Measurements from ENCODE around the gene CEP85L. TPM values are rescaled to one million over a fixed set of nuclear protein-coding genes. Genes with fewer than 3 reads are reported as not detected.

Gene CEP85L
- total RNA-seq, 6 experiments from 2014 or later, result 6.6 to 8.8 (median 7.6) TPM

DNA sequence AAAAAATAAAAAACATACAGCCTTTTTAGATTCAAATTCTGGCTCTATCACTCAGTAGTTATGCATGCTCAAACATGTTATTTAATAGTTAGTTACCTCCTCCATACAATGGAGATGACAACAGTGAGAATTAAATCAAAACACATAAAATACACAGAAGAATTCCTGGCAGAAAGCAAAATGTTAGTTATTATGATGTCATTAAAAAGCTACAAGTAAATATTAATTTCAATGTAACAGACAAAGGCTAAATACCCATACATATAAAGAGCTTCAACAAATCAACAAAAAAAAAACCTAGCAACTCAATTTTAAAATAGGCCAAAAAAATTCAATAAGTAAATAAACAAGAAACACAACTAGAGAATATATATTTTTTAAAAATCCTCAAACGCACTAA, 81.9 kb downstream of the CEP85L start:
- no peak for TF ChIP-seq CTCF (IDR thresholded peaks at IDR 0.05)
- Mint-ChIP-seq H3K4me1 (ENCODE audit: low read depth) (no peaks in the 10 kb centered on the region), H3K9me3 (peaks cover 8% of the 10 kb centered on the region), H3K4me3 (no peak overlapping the region), H3K36me3 (ENCODE audit: low read depth) (peaks cover 8% of the 10 kb centered on the region), H3K27ac (no peak overlapping the region), H3K27me3 (ENCODE audit: insufficient read depth) (no peaks in the 10 kb centered on the region; the same call in 1 of the 2 replicates)
- no peak for DNase-seq

- no peak overlapping the region for H3K27ac Mint-ChIP-seq
- H3K4me3 Mint-ChIP-seq, result no peak overlapping the region
- no peaks in the 10 kb centered on the region for H3K27me3 Mint-ChIP-seq (ENCODE audit: insufficient read depth)
- H3K9me3 Mint-ChIP-seq, result no peaks in the 10 kb centered on the region
- DNase-seq, result no peak
- H3K36me3 Mint-ChIP-seq (ENCODE audit: low read depth), result no peaks in the 10 kb centered on the region
- H3K4me1 Mint-ChIP-seq (ENCODE audit: low read depth), result peaks cover 6% of the 10 kb centered on the region
- no peak for TF ChIP-seq CTCF (IDR thresholded peaks at IDR 0.05)
Measured at GRCh38 chr6:118567974-118568373, 83.4 kb downstream of the CEP85L start.

DNA sequence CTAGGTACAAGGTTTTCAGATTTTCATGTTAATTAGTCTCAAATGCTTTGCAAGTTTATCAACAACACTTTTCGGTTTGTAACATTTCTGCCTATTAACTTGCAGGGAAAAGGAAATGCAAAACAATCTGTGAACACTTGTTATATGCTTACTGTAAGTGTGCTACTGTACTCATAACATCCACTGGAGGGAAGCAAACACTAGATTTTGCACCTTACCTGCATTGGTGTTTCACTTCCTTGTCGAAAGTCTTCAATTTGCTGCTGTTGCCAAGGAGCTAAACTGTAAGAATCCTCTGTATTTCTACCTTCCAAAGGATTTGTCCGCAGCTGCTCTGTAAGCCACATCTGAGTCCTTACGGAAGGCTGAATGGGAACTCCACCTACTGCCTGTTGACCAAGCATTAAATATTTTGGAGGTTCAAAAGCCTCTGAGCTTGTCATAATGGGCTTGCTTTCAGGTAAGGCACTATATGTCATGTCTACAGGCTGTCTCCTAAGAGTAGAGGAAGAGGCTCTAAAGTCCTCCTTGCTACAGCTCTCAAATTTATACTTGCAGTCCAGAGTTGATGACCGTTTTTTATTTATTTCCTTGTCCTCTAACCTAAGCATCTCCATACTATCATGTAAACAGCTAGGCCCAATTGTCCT, 86.0 kb downstream of the CEP85L start:
- no peak for DNase-seq
- no peak overlapping the region for H3K4me3 Mint-ChIP-seq
- H3K27ac Mint-ChIP-seq, result no peak overlapping the region
- TF ChIP-seq CTCF (IDR thresholded peaks at IDR 0.05), result peak; percentile 58; the same call in 1 of the 2 replicates
- peaks cover 12% of the 10 kb centered on the region for H3K4me1 Mint-ChIP-seq (ENCODE audit: low read depth)
- H3K27me3 Mint-ChIP-seq (ENCODE audit: insufficient read depth), result no peaks in the 10 kb centered on the region
- H3K36me3 Mint-ChIP-seq (ENCODE audit: low read depth), result no peaks in the 10 kb centered on the region
- H3K9me3 Mint-ChIP-seq, result no peaks in the 10 kb centered on the region

DNA sequence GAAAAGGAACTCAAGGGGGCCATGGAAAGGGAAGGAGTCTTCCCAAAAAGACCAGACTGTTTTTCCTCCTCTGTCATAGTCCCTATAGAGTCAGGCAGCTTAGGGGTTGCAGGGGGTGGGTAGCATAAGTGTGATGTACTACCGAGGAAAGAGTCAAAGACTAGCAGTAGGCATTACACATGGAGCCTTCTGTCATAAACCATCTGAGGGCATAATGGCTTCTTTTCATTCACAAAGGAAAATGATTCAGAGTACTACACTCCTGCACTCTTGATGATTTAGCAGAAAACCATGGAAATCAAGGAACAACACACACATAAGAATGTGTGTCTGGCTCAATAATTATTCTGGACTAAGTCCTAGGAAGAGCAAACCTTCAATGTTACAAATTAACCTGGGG, 88.4 kb downstream of the CEP85L start:
- H3K36me3 Mint-ChIP-seq (ENCODE audit: low read depth), result no peaks in the 10 kb centered on the region
- H3K4me3 Mint-ChIP-seq, result no peak overlapping the region
- peaks cover 24% of the 10 kb centered on the region for H3K4me1 Mint-ChIP-seq (ENCODE audit: low read depth)
- H3K27me3 Mint-ChIP-seq (ENCODE audit: insufficient read depth), result no peaks in the 10 kb centered on the region
- peak overlapping the region; percentile 77 for H3K27ac Mint-ChIP-seq
- DNase-seq, result peak; percentile 60
- TF ChIP-seq CTCF (IDR thresholded peaks at IDR 0.05), result no peak
- no peaks in the 10 kb centered on the region for H3K9me3 Mint-ChIP-seq

DNA sequence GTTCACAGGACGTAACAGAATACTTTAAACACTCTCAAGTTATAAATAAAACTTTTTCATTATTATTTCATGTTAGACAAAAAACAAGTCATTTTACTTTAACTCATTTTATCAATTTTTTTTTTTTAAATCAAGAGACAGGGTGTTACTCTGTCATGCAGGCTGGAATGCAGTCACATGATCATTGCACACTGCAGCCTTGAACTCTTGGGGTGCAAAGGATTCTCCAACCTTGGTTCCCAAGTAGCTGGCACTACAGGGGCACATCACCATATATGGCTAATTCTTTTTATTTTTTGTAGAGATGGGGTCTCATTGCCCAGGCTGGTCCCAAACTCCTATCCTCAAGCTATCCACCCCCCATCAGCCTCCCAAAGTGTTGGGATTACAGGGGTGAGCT, 89.1 kb downstream of the CEP85L start:
- H3K4me1 Mint-ChIP-seq (ENCODE audit: low read depth), result peaks cover 28% of the 10 kb centered on the region
- TF ChIP-seq CTCF (IDR thresholded peaks at IDR 0.05), result no peak
- H3K27ac Mint-ChIP-seq, result no peak overlapping the region; the same call in 1 of the 2 replicates
- no peaks in the 10 kb centered on the region for H3K9me3 Mint-ChIP-seq
- no peak overlapping the region for H3K4me3 Mint-ChIP-seq
- no peak for DNase-seq
- H3K36me3 Mint-ChIP-seq (ENCODE audit: low read depth), result no peaks in the 10 kb centered on the region
- H3K27me3 Mint-ChIP-seq (ENCODE audit: insufficient read depth), result no peaks in the 10 kb centered on the region
